HG03066 (cell line): ENCODE measurements around the gene CBFA2T2.
"Not testable (repeated sequence)": the region's sequence is repeated elsewhere in the genome, so short reads cannot be mapped to it uniquely, and the experiment has no call there.

Experiments
- ATAC-seq: cut with Tn5 transposase; IDR thresholded peaks from one replicate; pipeline ENCODE4 v1.9.1; 2021; ENCODE audit warnings: low read depth; ENCODE audit not compliant: unreplicated experiment

The CBFA2T2 gene

GRCh38 chr20:33470457-33470856, 19.4 kb upstream of the CBFA2T2 start:
- no peak for ATAC-seq

- ATAC-seq, result no peak
These were observed 19.0 kb upstream of the CBFA2T2 start for GRCh38 chr20:33470866-33471265.

GRCh38 chr20:33472868-33473435, 16.9 kb upstream of the CBFA2T2 start:
- ATAC-seq, result no peak

- no peak for ATAC-seq
These were observed 15.6 kb upstream of the CBFA2T2 start for GRCh38 chr20:33474097-33474873.

GRCh38 chr20:33474963-33475362, 14.9 kb upstream of the CBFA2T2 start:
- no peak for ATAC-seq

- ATAC-seq, result no peak
These were observed 14.3 kb upstream of the CBFA2T2 start for GRCh38 chr20:33475381-33476152.

- ATAC-seq, result no peak
These were observed 12.3 kb upstream of the CBFA2T2 start for GRCh38 chr20:33477386-33478234.

GRCh38 chr20:33480048-33480447, 9.8 kb upstream of the CBFA2T2 start:
- no peak for ATAC-seq

GRCh38 chr20:33481431-33481941, 8.4 kb upstream of the CBFA2T2 start:
- no peak for ATAC-seq

GRCh38 chr20:33482581-33482980, 7.3 kb upstream of the CBFA2T2 start:
- ATAC-seq, result no peak

GRCh38 chr20:33483186-33483585, 6.7 kb upstream of the CBFA2T2 start:
- ATAC-seq, result not testable (repeated sequence)

GRCh38 chr20:33488201-33488600, 1.7 kb upstream of the CBFA2T2 start:
- ATAC-seq, result no peak

GRCh38 chr20:33488661-33489494, 1.0 kb upstream of the CBFA2T2 start:
- not testable (repeated sequence) for ATAC-seq

GRCh38 chr20:33489495-33490022, 337 bp upstream of the CBFA2T2 start:
- ATAC-seq, result peak; percentile 92

- ATAC-seq, result no peak
These were observed 1.2 kb downstream of the CBFA2T2 start for GRCh38 chr20:33490934-33491656.

GRCh38 chr20:33493076-33493766, 3.3 kb downstream of the CBFA2T2 start:
- no peak for ATAC-seq

- not testable (repeated sequence) for ATAC-seq
These were observed 6.9 kb downstream of the CBFA2T2 start for GRCh38 chr20:33496776-33497175.

- no peak for ATAC-seq
These were observed 9.5 kb downstream of the CBFA2T2 start for GRCh38 chr20:33499355-33499754.
